Fibroblast of lung (primary cell): ENCODE measurements around the gene XXYLT1. TPM values are rescaled to one million over a fixed set of nuclear protein-coding genes. Genes with fewer than 3 reads are reported as not detected.

Experiments used
- DNase-seq, 2 donors: peaks; one replicate each; pipeline versions ENCODE4 v3.0.0 to v3.0.0-alpha.2; 2010; ENCODE audit warnings: low read depth in 2 of 2
- H2AFZ ChIP-seq: 2 replicates; pipeline ENCODE4 v1.5.1; 2012; ENCODE audit warnings: low read length, control low read depth, inconsistent platforms
- H3K27ac ChIP-seq: 2 replicates; pipeline ENCODE4 v1.5.1; 2011; ENCODE audit warnings: low read length, control low read depth; ENCODE audit not compliant: insufficient read depth
- H3K27me3 ChIP-seq: 2 replicates; pipeline ENCODE4 v1.5.1; 2011; ENCODE audit warnings: mild to moderate bottlenecking, low read length; ENCODE audit not compliant: control insufficient read depth, insufficient read depth
- H3K36me3 ChIP-seq: 2 replicates; pipeline ENCODE4 v1.5.1; 2011; ENCODE audit warnings: low read length; ENCODE audit not compliant: control insufficient read depth, insufficient read depth
- H3K4me1 ChIP-seq: 2 replicates; pipeline ENCODE4 v1.5.1; 2011; ENCODE audit warnings: low read length; ENCODE audit not compliant: control insufficient read depth, insufficient read depth; ENCODE audit errors: extremely low read depth
- H3K4me2 ChIP-seq: 2 replicates; pipeline ENCODE4 v1.5.1; 2011; ENCODE audit warnings: low read length, control low read depth; ENCODE audit not compliant: insufficient read depth; ENCODE audit errors: extremely low read depth
- H3K4me3 ChIP-seq, 4 experiments: fragments of 200-600 bp in 1 of 4; sonication (generic) in 1 of 4; replicated peaks in 1 of 4; 2 replicates each; pipeline ENCODE4 v1.5.1; 2011 to 2016; ENCODE audit warnings: low read length in 4 of 4, low read depth in 3 of 4, mild to moderate bottlenecking in 3 of 4, control low read depth in 2 of 4, inconsistent platforms in 1 of 4, mixed read lengths in 1 of 4; ENCODE audit not compliant: insufficient read depth in 1 of 4; ENCODE audit errors: control extremely low read depth in 1 of 4
- H3K79me2 ChIP-seq: 2 replicates; pipeline ENCODE4 v1.5.1; 2012; ENCODE audit warnings: mild to moderate bottlenecking, low read length, inconsistent platforms; ENCODE audit not compliant: control insufficient read depth, insufficient read depth
- H3K9ac ChIP-seq: 2 replicates; pipeline ENCODE4 v1.5.1; 2011; ENCODE audit warnings: mild to moderate bottlenecking, low read length, control low read depth; ENCODE audit not compliant: insufficient read depth
- H3K9me3 ChIP-seq: 2 replicates; pipeline ENCODE4 v1.5.1; 2012; ENCODE audit warnings: low read depth, low read length; ENCODE audit not compliant: control insufficient read depth, insufficient read depth
- H4K20me1 ChIP-seq: 2 replicates; pipeline ENCODE4 v1.5.1; 2011; ENCODE audit warnings: low read length; ENCODE audit not compliant: control insufficient read depth, insufficient read depth; ENCODE audit errors: extremely low read depth
- CTCF ChIP-seq, 2 donors: IDR thresholded peaks in 1 of 2; conservative IDR thresholded peaks in 1 of 2; 1 replicate in 1 of 2; 2 replicates in 1 of 2; pipeline ENCODE4 v1.5.1; 2011 to 2012; ENCODE audit warnings: low read length in 2 of 2, control low read depth in 1 of 2, inconsistent platforms in 1 of 2, low read depth in 1 of 2, mild to moderate bottlenecking in 1 of 2
- EZH2 ChIP-seq: IDR thresholded peaks from 2 replicates; pipeline ENCODE4 v1.5.1; 2012; ENCODE audit warnings: low read length, control low read depth, mild to moderate bottlenecking; ENCODE audit errors: missing control alignments
- polyA plus RNA-seq, 2 donors: library from polyadenylated mRNA; depleted of rRNA in 1 of 2; stranded (reverse) in 1 of 2; unstranded in 1 of 2; fragments of >200 nt; gene quantifications; 2 replicates each; pipeline ENCODE4 v1.2.1, GENCODE V29; 2011 to 2012; ENCODE audit warnings: missing spikeins in 1 of 2
- total RNA-seq: library from RNA; depleted of rRNA; stranded (reverse); fragments of >200 nt; gene quantifications from 2 replicates; pipeline ENCODE4 v1.2.1, GENCODE V29; 2014

The XXYLT1 gene
- total and polyA plus RNA-seq, 2 donors (not counting 1 experiment from before 2014, with no cell fraction given) = 12.4 to 18.5 TPM

- H3K36me3 ChIP-seq = no peaks in the 10 kb centered on the region
- peaks cover 3% of the 10 kb centered on the region for H3K79me2 ChIP-seq
- peaks cover 18% of the 10 kb centered on the region for H3K4me1 ChIP-seq
- no peaks in the 10 kb centered on the region for H3K9me3 ChIP-seq
- H3K27me3 ChIP-seq = no peaks in the 10 kb centered on the region
- no peak overlapping the region for H3K4me3 ChIP-seq
- H4K20me1 ChIP-seq = no peaks in the 10 kb centered on the region
- H3K9ac ChIP-seq = no peak overlapping the region
- DNase-seq = peak in 1 of 2 donors; percentile 43
- peak overlapping the region; percentile 8 for H3K4me2 ChIP-seq
- TF ChIP-seq EZH2 (no peak), CTCF (conservative IDR thresholded peaks at IDR 0.05 in 1 of 2, IDR thresholded peaks at IDR 0.05 in 1 of 2; ENCODE audit: low read depth in 1 of 2, low read length in 2 of 2) (no peak)
- no peak overlapping the region for H2AFZ ChIP-seq
- H3K27ac ChIP-seq = no peak overlapping the region
Observed at GRCh38 chr3:195183071-195183776, 87.7 kb downstream of the XXYLT1 start.

- Histone ChIP-seq H3K9me3 (no peaks in the 10 kb centered on the region), H3K4me3 (no peak overlapping the region), H3K4me1 (peaks cover 13% of the 10 kb centered on the region), H4K20me1 (no peaks in the 10 kb centered on the region), H2AFZ (no peak overlapping the region), H3K36me3 (no peaks in the 10 kb centered on the region), H3K27ac (no peak overlapping the region), H3K27me3 (no peaks in the 10 kb centered on the region), H3K4me2 (no peak overlapping the region), H3K79me2 (peaks cover 3% of the 10 kb centered on the region), H3K9ac (no peak overlapping the region)
- TF ChIP-seq EZH2 (no peak), CTCF (conservative IDR thresholded peaks at IDR 0.05 in 1 of 2, IDR thresholded peaks at IDR 0.05 in 1 of 2; ENCODE audit: low read depth in 1 of 2, low read length in 2 of 2) (no peak)
- peak; percentile 74 to 83 for DNase-seq
Observed at GRCh38 chr3:195182470-195182795, 88.5 kb downstream of the XXYLT1 start.

- H2AFZ ChIP-seq = no peak overlapping the region
- H3K9me3 ChIP-seq = no peaks in the 10 kb centered on the region
- H4K20me1 ChIP-seq = no peaks in the 10 kb centered on the region
- H3K4me1 ChIP-seq = peaks cover 11% of the 10 kb centered on the region
- peak overlapping the region; percentile 29 for H3K4me2 ChIP-seq
- H3K9ac ChIP-seq = no peak overlapping the region
- H3K79me2 ChIP-seq = peaks cover 3% of the 10 kb centered on the region
- no peak overlapping the region for H3K4me3 ChIP-seq
- no peaks in the 10 kb centered on the region for H3K36me3 ChIP-seq
- H3K27ac ChIP-seq = peak overlapping the region; percentile 26
- no peak for TF ChIP-seq EZH2
- no peak for TF ChIP-seq CTCF (conservative IDR thresholded peaks at IDR 0.05 in 1 of 2, IDR thresholded peaks at IDR 0.05 in 1 of 2; ENCODE audit: low read depth in 1 of 2, low read length in 2 of 2)
- no peaks in the 10 kb centered on the region for H3K27me3 ChIP-seq
- DNase-seq = no peak
Observed at GRCh38 chr3:195181741-195182469, 89.1 kb downstream of the XXYLT1 start.
